SH-SY5Y (cell line): ENCODE measurements around the gene NEURL2.
A peak's percentile ranks its signal among the peaks of the same experiment; 100 is the strongest.

Experiments
- GATA2 ChIP-seq: IDR thresholded peaks from 2 replicates; pipeline ENCODE4 v1.6.1; 2011; ENCODE audit warnings: mild to moderate bottlenecking, low read depth, low read length
- GATA3 ChIP-seq: IDR thresholded peaks from 2 replicates; pipeline ENCODE4 v1.6.1; 2011; ENCODE audit warnings: low read depth, mild to moderate bottlenecking, low read length, moderate library complexity

DNA sequence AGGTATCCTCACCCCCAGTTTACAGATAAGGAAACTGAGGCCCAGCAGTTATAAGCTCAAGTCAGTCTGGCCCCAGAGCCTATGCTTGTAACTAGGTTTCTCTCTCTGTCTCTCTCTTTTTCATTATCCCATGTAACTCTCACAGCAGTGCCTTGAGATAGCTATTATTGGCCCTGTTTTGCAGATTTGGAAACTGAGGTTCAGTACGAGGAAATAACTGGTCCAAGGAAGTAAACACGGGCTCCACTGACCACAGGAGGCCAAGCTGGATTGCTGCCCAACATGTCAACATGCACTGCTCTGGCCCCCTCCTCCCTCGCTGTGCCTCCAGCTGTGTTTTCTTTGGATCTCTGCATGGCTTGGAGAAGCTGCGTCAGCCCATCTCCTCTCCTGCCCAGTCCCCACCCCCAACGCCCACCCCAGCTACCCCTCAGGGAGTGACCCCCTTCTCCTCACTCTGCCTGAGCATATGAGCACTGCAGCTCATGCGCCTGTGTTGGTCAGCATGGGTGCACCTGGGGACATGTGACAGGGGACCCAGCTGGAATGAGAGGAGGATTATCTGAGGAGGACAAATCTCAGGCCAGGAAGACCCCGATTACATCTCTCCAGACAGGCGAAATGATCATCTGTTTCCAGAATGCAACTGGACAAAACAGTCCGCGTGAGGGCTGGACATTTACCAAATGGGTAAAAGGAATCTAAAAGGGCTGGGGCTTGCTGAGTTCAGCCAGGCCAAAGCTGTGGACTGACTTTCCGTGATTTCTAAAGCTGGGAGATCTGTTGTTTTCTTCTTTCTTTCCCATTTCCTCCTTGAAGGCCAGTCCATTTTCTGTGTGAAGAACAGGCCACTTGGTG, 28.8 kb upstream of the NEURL2 start:
- TF ChIP-seq GATA2 (peak; percentile 65), GATA3 (no peak)
